ENCODE results near the gene MYPN. TPM values are rescaled to one million over a fixed set of nuclear protein-coding genes. Genes with fewer than 3 reads are reported as not detected.
"Not testable (repeated sequence)": the region's sequence is repeated elsewhere in the genome, so short reads cannot be mapped to it uniquely, and the experiment has no call there.

The MYPN gene
- total RNA-seq, 1 donor from 2014 or later = not detected

DNA sequence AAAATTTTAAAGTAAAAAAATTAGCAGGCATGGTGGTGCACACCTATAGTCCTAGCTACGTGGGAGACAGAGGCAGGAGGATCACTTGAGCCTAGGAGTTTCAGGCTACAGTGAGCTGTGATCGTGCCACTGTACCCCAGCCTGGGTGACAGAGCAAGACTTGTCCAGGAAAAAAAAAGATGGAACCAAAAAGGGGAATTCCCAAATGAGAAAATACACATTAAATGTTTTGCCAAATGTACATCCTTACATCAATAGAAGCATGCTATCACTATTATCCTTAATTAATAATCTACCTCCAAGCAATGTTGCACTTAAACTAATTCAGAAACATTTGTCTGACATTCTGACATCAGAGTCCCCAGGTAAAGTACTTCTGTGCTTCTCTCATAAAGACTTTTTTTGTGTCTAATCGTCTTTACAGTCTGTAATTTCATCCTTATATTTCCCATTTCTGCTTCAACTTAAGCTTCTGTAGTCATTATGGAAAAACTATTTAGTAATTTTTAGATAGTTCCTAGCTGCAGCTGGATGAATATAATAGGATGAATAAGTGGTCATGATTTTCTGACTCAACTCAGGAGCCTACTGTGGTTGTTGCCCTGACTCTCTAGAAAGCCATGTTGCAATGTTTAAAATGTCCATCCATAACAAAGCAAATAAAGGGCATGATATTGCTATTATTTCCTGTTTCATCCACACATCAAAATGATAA, 57.7 kb downstream of the MYPN start:
- DNase-seq (ENCODE audit: low read depth in 2 of 2) = no peak

DNA sequence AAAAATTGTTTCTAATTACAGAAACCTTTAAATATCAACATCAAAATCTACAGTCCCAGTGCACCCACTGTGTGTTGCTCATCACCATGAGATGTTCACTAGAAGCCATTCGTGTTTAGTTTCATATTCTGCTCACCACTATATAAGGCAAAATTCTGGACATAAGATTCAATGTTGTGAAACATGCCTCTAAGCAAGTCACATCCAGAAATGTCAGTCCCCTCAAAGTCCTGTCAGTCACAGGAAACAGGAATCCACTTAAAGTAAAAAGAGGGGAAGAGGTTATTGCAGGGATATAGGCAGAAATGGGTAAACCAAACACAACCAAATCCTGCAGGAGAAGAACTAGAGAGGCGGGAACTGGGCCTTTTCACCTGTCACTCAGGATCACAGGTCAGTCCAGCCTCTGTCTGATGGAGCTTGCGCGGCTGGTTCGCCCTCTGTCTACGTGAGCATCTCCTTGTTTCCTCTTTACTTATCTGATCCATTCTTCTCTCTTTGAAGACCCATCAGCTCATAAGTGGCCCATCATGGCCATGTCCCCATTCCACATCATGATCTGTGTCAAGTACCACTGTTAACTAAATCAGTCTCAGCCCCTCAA, 58.4 kb downstream of the MYPN start:
- DNase-seq (ENCODE audit: low read depth in 2 of 2) = no peak

DNA sequence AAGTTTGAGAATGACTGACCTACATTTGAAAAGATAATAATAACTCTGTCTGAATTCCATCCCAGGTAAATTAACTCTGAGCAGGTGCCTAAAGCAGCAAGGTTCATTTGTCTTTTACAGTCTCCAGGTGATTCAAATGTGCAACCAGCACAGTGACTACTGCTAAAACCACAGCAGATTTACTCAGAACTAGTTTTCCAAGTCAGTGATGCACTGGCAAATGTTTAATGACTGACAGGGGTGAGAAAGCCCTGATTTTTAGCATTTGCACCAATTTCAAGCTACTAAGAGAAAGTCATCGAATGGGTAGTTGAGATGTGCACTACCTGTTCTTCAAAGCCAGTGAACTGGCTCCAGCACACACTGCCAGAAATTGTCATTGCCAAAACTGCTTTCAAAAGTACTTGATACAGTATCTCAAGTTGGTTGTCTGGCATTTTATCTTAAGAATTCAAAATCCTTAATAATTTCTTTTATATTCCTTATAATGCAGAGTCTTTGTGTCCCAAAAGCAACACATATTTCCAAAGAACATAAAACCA, 62.3 kb downstream of the MYPN start:
- DNase-seq (ENCODE audit: low read depth in 2 of 2) = no peak

DNA sequence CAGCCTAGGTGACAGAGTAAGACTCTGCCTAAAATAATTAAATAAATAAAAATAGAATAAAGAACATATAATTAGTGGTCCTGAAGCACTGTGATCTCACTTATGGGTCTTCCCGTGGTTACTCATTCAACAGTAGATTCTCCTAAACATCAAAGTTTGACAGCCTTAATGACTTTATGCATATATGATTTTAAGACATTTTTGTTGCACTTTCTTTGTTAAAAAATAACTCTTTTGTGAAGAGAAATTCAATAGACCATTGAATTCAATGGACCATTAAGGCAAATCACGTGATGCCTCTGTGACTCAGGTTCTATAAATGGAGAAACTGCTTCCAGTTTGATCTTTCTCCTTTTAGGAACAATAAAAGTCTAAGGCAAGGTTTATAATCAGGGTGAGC, 63.0 kb downstream of the MYPN start:
- no peak for DNase-seq (ENCODE audit: low read depth in 2 of 2)

DNA sequence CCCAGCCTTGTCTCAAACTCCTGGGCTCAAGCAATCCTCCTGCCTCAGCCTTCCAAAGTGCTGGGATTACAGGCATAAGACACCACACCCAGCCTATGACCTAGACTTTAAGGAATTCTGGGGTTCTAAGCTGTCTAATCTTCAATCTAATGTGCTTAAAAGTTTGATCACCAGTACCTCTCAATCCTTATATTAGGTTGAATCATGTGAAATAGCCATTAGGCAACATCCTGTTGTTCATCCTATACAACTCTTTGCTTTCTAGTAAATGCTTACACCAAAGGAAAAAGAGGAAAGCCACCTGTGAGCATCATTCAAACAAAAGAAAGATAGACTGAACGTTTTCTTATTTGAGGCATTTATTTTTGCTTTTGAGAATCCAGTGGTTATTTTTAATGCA, 66.7 kb downstream of the MYPN start:
- DNase-seq (ENCODE audit: low read depth in 2 of 2) = no peak

DNA sequence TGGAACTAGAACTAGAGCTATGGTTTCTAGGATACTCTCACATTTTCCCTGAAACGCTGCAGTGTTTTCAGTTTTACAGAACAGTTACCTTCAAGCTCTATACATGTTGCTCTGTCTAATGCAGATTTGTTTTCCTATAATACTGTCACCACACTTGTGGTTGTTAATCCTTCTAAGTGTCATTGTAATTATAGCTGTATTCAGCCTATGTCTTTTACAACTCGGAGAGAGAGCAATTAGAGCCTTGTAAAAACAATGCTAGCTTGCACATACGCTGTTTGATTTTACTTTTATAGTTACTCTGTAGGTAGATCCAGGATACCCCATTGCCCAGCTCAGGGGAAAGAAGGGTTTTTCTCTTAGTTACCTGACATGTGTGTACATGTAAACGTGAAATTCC, 67.5 kb downstream of the MYPN start:
- DNase-seq (ENCODE audit: low read depth in 2 of 2) = no peak

DNA sequence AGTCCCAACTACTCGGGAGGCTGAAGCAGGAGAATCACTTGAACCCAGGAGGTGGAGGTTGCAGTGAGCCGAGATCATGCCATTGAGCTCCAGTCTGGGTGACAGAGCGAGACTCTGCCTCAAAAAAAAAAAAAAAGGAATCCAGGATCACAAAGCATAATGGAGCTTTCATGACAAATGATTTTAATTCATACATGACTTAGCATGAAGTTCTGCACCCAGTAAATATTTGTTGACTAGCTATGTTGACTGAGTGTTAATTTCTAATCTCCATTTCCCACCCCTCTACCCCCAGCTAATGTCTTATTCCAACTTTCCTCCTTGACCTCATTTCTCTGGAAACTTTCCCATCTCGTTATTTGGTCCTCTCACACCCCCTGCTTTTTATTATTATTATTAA, 69.3 kb downstream of the MYPN start:
- DNase-seq (ENCODE audit: low read depth in 2 of 2) = no peak

DNA sequence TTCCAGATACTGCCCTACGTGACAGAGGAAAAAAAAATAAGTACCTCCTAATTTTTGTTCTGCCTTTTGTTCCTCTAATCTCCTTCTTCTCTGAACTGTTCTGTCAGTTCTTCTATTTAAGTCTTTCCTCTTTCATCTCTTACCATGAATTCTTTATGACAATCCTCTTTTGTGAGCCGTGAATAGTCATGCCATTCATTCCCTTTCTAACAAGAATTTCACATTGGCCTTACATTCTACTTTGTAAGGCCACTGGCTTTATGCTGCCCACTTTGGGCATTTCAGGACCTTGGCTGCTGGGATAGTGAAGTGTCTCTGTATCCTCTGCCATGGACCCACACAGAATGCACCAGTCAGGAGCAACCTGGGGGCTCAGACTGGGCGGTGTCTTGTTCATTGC, 69.7 kb downstream of the MYPN start:
- DNase-seq (ENCODE audit: low read depth in 2 of 2) = no peak

DNA sequence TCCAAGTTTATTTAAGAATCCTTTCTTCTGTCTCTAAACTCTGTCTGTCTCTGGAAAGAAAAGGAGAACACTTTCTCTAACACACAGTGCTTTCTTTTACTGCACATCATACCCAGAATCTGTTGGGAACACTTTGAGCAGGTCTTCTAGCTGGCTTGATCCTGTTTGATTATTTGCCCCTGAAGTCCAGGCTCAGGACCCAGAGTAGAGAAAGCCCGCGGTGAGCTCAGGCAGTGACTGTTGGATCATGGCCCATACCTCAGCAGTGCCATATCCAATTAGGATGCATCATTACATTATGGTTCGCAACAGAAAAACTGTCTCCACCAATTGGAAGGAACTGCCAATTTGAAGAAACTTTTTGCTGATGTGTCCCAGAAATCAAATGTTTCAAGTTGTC, 71.2 kb downstream of the MYPN start:
- no peak for DNase-seq (ENCODE audit: low read depth in 2 of 2)

DNA sequence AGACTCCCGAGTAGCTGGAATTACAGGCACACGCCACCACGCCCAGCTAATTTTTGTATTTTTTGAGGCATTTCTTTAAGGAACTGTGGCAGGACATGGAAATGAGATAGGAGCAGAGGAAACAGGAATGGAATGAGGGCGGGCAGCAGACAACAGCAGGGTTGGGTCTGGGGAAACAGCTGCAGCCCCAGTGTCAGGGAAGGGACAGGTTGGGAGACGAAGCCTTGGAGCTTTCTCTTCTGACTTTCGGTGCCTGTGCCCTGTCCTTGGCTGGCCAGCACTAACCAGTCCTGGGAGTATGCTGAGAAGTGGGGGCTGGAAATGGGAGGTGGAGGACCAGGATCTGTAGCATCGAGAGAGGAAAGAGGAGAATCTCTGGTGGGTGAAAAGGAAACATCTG, 75.3 kb downstream of the MYPN start:
- DNase-seq (ENCODE audit: low read depth in 2 of 2) = peak; percentile 1 to 54

DNA sequence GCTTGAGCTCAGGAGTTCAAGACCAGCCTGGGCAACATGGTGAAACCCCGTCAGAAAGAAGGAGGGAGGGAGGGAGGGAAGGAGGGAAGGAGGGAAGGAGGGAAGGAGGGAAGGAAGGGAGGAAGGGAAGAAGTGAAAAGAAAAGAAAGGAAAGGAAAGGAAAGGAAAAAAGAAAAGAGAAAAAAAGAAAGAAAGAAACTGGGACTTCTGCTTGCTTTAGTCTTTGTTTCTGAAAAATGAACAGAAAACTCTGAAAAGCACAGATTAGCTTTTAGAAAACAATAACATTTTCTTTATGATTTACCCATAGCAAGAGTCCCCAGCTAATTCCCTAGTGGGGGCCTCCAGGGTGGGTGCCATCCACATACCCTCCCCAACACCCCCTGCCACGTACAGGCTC, 75.8 kb downstream of the MYPN start:
- no peak for DNase-seq (ENCODE audit: low read depth in 2 of 2)

DNA sequence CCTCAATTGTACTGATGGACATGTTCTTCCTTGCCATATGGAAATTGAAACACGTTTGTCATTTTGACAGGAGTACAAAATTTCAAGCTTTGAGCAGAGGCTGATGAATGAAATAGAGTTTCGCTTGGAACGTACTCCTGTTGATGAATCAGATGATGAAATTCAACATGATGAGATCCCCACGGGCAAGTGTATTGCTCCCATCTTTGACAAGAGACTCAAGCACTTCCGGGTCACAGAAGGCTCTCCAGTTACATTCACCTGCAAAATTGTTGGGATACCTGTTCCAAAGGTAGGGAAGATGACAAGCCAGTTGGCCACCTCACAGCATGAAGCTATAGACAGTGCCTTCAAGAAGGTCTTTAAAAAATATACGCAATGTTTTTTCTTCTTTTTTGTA, 79.5 kb downstream of the MYPN start:
- no peak for DNase-seq (ENCODE audit: low read depth in 2 of 2)

DNA sequence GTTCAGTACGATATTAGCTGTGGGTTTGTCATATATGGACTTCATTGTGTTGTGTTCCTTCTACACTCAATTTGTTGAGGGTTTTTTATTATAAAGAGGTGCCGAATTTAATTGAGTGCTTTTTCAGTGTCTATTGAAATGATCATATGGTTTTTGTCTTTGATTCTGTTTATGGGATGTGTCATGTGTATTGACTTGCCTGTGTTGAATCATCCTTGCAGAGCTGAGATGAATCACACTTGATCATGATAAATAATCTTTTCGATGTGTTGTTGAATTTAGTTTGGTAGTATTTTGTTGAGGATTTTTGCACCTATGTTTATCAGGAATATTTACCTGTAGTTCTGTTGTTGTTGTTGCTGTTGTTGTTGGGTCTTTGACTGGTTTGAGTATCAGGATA, 82.8 kb downstream of the MYPN start:
- DNase-seq (ENCODE audit: low read depth in 2 of 2) = no peak

DNA sequence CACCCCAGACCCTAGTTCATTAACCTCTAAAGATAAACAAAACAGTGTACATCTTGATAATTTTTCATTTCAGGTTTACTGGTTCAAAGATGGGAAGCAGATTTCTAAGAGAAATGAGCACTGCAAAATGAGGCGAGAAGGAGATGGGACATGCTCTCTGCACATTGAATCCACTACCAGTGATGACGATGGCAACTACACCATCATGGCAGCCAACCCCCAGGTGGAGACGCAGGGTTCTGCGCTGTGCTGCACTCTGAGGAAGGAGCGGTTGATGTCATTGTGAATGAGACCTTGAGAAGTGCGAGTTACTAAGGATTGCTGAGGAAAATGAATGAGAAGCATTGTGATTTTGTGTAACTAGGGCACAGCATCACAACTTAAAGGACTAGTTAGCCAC, 85.0 kb downstream of the MYPN start:
- no peak for DNase-seq (ENCODE audit: low read depth in 2 of 2)

DNA sequence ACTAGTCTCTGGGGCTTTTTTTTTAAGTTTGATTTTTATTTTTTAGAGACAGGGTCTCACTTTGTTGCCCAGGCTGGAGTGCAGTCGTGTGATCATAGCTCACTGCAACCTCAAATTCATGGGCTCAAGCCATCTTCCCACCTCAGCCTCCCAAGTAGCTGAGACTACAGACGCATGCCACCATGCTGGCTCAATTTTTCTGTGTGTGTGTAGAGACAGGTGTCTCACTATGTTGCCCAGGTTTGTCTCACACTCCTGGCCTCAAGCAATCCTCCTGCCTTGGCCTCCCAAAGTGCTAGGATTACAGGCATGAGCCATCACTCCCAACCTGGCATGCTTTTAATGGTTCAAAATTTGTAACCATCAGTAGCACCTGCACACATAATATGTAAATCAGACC, 86.5 kb downstream of the MYPN start:
- not testable (repeated sequence) for DNase-seq (ENCODE audit: low read depth in 2 of 2)

DNA sequence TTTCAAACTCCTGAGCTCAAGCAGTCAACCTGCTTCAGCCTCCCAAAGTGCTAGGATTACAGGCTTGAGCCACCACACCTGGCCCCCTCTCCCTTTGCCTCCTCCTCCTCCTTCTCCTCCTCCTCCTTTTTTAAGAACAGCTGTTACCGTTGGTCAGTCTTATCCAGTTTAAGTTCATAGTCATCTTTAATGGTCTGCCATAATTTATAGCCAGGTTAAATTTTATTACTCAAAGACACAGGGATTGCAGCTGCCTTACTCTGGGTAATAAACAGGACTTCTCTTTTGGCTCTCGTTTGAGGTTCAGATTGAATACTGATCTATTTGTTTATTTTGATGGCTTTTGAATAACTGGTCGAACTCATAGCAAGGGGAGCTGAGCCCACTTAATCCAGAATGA, 87.4 kb downstream of the MYPN start:
- no peak for DNase-seq (ENCODE audit: low read depth in 2 of 2)

DNA sequence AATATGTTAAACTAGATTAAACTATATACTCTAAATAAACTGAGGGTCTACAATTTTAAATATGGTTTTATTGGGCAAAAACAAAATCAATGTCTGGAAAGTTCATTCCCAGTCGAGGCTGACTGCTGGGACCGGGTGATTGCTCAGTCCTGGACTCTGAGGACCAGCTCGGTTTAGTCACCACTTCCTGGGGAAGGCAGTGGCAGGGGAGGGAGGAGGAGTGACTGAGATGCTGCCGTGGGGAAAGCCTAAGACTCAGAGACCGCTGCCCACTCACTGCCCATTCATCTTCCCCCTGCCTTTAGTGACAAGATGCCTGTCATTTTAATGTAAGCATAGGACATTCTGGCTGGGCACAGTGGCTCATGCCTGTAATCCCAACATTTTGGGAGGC, 93.7 kb downstream of the MYPN start:
- peak in 1 of 2 donors; percentile 83 for DNase-seq (ENCODE audit: low read depth in 2 of 2)

DNA sequence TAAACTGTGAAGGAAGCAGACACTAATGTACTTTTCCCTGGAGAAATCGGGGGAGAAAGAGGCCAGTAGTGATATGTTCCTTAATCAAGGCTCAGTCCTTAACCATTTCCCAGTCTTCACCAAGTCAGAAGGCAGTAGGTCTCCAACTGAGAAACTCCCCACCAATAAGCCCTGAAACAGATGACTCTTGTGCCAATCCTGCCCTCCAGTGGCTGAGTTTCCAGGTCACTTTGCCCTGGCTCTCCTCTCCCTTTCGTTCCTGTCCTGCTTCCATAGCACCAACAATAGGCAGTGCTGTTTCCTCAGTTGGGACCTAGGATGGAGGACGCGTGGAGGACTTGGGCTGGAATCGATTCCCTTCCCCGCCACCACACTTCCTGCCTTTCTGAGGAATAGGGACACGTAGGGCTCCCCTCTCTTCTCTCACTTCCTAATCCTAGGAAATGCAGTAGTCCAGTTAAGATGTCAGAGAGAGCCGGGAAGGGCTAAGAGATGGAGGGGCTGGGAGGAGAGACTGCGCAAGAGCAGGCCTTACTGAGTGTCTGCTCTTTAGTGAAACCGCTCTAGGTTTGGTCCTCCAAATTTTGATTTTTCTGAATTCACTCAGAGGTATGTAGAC, 99.2 kb downstream of the MYPN start:
- DNase-seq (ENCODE audit: low read depth in 2 of 2) = peak; percentile 82 to 83

DNA sequence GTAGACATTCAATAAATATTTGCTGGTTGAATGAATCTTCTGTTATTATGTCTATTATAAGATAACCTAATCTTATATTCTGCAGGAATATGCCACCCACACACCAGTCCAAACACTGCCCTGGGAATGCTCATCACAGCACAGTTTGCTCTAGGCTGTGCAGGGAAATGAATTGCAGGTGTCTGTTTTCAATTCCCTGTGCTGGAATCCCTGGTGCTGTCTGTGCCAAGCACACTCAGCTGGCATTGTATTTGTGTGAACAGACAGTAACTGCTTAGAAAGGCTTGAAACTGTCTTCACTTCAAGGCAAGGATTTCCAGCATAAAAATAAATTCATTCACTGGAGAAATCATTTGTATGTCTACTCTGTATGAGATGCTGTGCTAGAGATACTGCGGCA, 102.4 kb downstream of the MYPN start:
- no peak for DNase-seq (ENCODE audit: low read depth in 2 of 2)

DNA sequence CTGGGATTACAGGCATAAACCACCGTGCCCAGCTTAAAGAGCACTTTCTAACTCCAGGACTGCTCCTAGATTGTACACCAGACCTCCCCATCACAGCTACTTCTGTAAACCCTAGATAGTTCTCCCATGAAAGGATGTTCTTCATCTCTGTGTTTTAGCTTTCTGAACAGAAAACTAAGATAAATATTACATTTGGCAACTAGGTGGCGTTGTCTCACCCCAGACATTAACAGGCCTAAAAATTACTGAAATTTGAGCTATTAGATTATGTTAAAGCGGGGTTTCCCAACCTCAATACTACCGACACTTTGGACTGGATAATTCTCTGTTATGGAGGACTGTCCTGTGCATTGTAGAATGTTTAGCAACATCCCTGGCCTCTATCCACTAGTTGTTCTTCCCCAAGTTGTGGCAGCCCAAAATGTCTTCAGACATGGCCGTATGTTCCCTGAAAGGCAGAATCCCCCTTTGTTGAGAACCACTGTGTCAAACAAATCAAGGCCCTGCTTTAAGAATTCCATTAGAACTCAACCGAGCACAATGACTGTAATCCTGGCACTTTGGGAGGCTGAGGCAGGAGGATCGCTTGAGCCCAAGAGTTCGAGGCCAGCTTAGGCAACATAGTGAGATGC, 103.5 kb downstream of the MYPN start:
- peak; percentile 28 to 57 for DNase-seq (ENCODE audit: low read depth in 2 of 2)

DNA sequence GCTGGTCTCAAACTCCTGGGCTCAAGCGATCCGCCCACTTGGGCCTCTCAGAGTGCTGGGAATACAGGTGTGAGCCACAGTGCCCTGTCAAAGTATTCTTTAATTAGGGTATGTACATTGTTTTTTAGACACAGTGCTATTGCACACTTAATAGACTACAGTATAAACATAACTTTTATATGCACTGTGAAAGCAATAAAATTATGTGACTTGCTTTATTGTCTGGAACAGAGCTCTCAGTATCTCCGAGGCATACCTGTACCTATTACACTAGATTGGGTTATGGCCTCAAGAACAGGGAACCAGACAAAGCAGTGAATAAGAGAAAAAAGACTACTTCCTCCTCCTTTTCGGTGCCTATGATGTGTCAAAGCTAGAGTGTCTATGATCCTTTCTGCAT, 109.5 kb downstream of the MYPN start:
- DNase-seq (ENCODE audit: low read depth in 2 of 2) = no peak

DNA sequence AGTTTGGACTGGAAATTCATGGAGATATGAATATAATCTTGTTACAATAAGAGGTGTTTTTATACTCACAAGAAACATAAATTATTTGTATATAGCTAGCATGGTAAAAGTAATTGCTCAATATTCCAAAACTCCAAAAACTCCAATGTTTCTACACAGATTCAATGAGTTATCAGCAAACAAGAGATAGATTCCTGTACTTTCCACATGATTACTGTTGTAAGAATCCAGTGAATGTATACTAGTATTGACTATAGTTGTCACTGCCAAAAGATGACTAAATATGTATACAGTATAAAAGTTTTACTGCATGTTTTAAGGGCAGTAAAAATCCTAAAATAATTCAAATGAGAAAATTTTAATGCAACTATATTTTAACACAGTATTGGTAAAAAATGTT, 111.9 kb downstream of the MYPN start:
- DNase-seq (ENCODE audit: low read depth in 2 of 2) = no peak

DNA sequence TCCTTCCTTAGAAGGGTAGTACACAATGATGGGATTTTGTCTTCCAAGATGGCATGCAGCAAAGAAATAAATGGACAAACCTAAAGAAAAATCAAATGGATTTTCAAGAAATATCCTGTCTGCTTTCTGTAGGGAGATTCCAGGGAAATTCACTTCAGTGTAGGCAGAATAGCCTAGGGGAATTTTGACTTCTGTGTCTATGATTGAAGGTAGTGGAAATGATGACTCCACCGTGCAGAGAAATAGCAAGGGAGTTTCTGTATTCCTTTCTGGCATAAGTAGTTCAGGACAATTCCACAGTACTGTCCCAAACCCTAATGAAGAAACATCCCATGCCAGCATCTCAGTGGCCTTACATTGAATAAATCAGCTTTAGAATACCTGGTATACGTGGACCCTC, 113.1 kb downstream of the MYPN start:
- no peak for DNase-seq (ENCODE audit: low read depth in 2 of 2)

All from lung microvascular endothelial cell (primary cell).